HepG2 (cell line): ENCODE data around the gene LITAFD. TPM values are rescaled to one million over a fixed set of nuclear protein-coding genes. Genes with fewer than 3 reads are reported as not detected.

Source experiments
- CENPX ChIP-seq: sonication (generic); formaldehyde crosslinking; IDR thresholded peaks from 2 replicates; pipeline ENCODE4 v1.9.0; 2021; ENCODE audit warnings: mild to moderate bottlenecking, missing genetic modification reagents, moderate library complexity
- ELF3 ChIP-seq: IDR thresholded peaks from 2 replicates; pipeline ENCODE4 v1.6.1; 2016; ENCODE audit warnings: missing genetic modification reagents, missing compliant biosample characterization
- MAFG ChIP-seq: sonication (generic); formaldehyde crosslinking; IDR thresholded peaks from 2 replicates; pipeline ENCODE4 v1.5.1; 2020; ENCODE audit warnings: mild to moderate bottlenecking, missing genetic modification reagents
- MBD4 ChIP-seq: IDR thresholded peaks from 2 replicates; pipeline ENCODE4 v1.6.1; 2012; ENCODE audit warnings: low read length, inconsistent platforms, borderline replicate concordance
- MIER2 ChIP-seq: IDR thresholded peaks from 2 replicates; pipeline ENCODE4 v1.6.1; 2016; ENCODE audit warnings: missing biosample characterization, missing genetic modification reagents
- NFIC ChIP-seq: IDR thresholded peaks from 2 replicates; pipeline ENCODE4 v1.6.1; 2012; ENCODE audit warnings: mild to moderate bottlenecking, low read length, inconsistent platforms
- PHF5A ChIP-seq: IDR thresholded peaks from one replicate; pipeline ENCODE4 v1.6.1; 2018; ENCODE audit warnings: low read depth, missing genetic modification reagents; ENCODE audit not compliant: unreplicated experiment
- SIX1 ChIP-seq: sonication (generic); formaldehyde crosslinking; IDR thresholded peaks from 2 replicates; pipeline ENCODE4 v1.4.0; 2020; ENCODE audit warnings: missing genetic modification reagents, borderline replicate concordance
- ZNF10 ChIP-seq: sonication (generic); formaldehyde crosslinking; IDR thresholded peaks from 2 replicates; pipeline ENCODE4 v1.4.0; 2020; ENCODE audit warnings: mild to moderate bottlenecking, low read depth, missing genetic modification reagents, borderline replicate concordance
- ZNF24 ChIP-seq: fragments of 450-650 bp; IDR thresholded peaks from 2 replicates; pipeline ENCODE4 v1.6.1; 2017; ENCODE audit warnings: antibody characterized with exemption, mild to moderate bottlenecking
- ZNF253 ChIP-seq: sonication (generic); formaldehyde crosslinking; IDR thresholded peaks from 2 replicates; pipeline ENCODE4 v1.8.0; 2022; ENCODE audit warnings: mild to moderate bottlenecking, missing genetic modification reagents, borderline replicate concordance
- ZNF274 ChIP-seq: sonication (generic); formaldehyde crosslinking; IDR thresholded peaks from 2 replicates; pipeline ENCODE4 v1.5.1; 2020; ENCODE audit warnings: mild to moderate bottlenecking, missing genetic modification reagents
- ZNF383 ChIP-seq: sonication (generic); formaldehyde crosslinking; IDR thresholded peaks from 2 replicates; pipeline ENCODE4 v1.4.0; 2020; ENCODE audit warnings: missing genetic modification reagents, mild to moderate bottlenecking, borderline replicate concordance
- ZNF550 ChIP-seq: sonication (generic); formaldehyde crosslinking; IDR thresholded peaks from 2 replicates; pipeline ENCODE4 v1.4.0; 2020; ENCODE audit warnings: mild to moderate bottlenecking, missing genetic modification reagents, borderline replicate concordance
- ZNF644 ChIP-seq: IDR thresholded peaks from 2 replicates; pipeline ENCODE4 v1.6.1; 2016; ENCODE audit warnings: low read depth
- ZNF670 ChIP-seq: sonication (generic); formaldehyde crosslinking; IDR thresholded peaks from 2 replicates; pipeline ENCODE4 v1.8.0; 2022; ENCODE audit warnings: mild to moderate bottlenecking, missing genetic modification reagents, borderline replicate concordance
- ZNF672 ChIP-seq: sonication (generic); formaldehyde crosslinking; IDR thresholded peaks from 2 replicates; pipeline ENCODE4 v1.8.1; 2022; ENCODE audit warnings: missing genetic modification reagents
- ZNF772 ChIP-seq: sonication (generic); formaldehyde crosslinking; IDR thresholded peaks from 2 replicates; pipeline ENCODE4 v1.5.0; 2020; ENCODE audit warnings: mild to moderate bottlenecking, missing genetic modification reagents
- ZNF782 ChIP-seq: sonication (generic); formaldehyde crosslinking; IDR thresholded peaks from 2 replicates; pipeline ENCODE4 v1.4.0; 2020; ENCODE audit warnings: missing genetic modification reagents, mild to moderate bottlenecking, borderline replicate concordance
- polyA plus RNA-seq, 8 experiments: library from polyadenylated mRNA; depleted of rRNA in 3 of 8; stranded (reverse) in 7 of 8; unstranded in 1 of 8; fragments of >200 nt; fragmentation: Illumina TruSeq in 4 of 8; extraction: Trizol in 4 of 8; gene quantifications; 2 replicates each; pipeline versions ENCODE4 v1.2.1 to v1.2.3, GENCODE V29; 2011 to 2016; ENCODE audit warnings: low read depth in 4 of 8, missing spikeins in 1 of 8, mixed read lengths in 1 of 8; ENCODE audit not compliant: insufficient read depth in 1 of 8
- total RNA-seq, 5 experiments: library from RNA; depleted of rRNA; stranded (reverse); fragments of >200 nt; fragmentation: Illumina TruSeq; extraction: Trizol; gene quantifications; 2 replicates each; pipeline ENCODE4 v1.2.3, GENCODE V29; 2016; ENCODE audit warnings: low read depth in 1 of 5
- TF ChIP-seq, protein P1 (sequence below): IDR thresholded peaks from 2 replicates; pipeline ENCODE4 v1.6.1; 2016; ENCODE audit warnings: mild to moderate bottlenecking, missing biosample characterization, missing genetic modification reagents
- TF ChIP-seq, protein P2 (sequence below): sonication (generic); formaldehyde crosslinking; IDR thresholded peaks from 2 replicates; pipeline ENCODE4 v1.4.0; 2020; ENCODE audit warnings: missing genetic modification reagents
- TF ChIP-seq, protein P3 (sequence below): sonication (generic); formaldehyde crosslinking; conservative IDR thresholded peaks from 2 replicates; pipeline ENCODE4 v1.4.0; 2020; ENCODE audit warnings: missing genetic modification reagents
- TF ChIP-seq, protein P4 (sequence below): sonication (generic); formaldehyde crosslinking; IDR thresholded peaks from 2 replicates; pipeline ENCODE4 v1.8.0; 2022; ENCODE audit warnings: mild to moderate bottlenecking, missing genetic modification reagents

The LITAFD gene
- total and polyA plus RNA-seq, 2 of the 13 experiments (the other 11 are each of a cell fraction or from before 2014, with no cell fraction given) = not detected

DNA sequence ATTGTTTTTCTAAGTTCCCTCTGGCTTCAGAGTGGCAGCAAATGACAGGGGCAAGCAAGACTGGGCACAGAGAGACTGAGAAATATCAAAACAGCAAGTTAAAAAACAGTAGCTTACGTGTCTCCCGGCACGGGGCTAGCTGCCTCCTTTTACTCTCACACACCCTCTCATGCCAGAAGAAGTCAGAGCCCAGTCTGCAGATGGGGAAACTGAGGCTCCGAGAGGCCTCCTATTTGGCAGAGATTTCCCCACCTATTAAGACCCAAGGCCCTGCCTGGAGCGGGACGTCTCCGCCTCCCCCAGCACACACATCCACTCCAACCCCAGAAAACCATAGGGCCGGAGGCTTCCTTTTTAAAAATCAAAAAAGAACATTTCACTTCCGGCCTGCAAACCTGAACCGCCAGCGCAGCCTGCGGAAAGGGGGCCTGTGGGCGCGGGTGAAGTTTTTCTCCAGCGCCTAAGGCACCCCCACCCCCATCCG, 14.2 kb upstream of the LITAFD start (continued):
- TF ChIP-seq ZNF772 (CRISPR knock-in tag) = no peak
- TF ChIP-seq ZNF383 = no peak
- no peak for TF ChIP-seq ZNF274 (CRISPR knock-in tag)
- TF ChIP-seq ZNF550 (CRISPR knock-in tag) = no peak
- TF ChIP-seq, protein P1, sequence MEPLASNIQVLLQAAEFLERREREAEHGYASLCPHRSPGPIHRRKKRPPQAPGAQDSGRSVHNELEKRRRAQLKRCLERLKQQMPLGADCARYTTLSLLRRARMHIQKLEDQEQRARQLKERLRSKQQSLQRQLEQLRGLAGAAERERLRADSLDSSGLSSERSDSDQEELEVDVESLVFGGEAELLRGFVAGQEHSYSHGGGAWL (CRISPR knock-in tag) = no peak; the same call in 1 of the 2 replicates
- TF ChIP-seq, protein P2, sequence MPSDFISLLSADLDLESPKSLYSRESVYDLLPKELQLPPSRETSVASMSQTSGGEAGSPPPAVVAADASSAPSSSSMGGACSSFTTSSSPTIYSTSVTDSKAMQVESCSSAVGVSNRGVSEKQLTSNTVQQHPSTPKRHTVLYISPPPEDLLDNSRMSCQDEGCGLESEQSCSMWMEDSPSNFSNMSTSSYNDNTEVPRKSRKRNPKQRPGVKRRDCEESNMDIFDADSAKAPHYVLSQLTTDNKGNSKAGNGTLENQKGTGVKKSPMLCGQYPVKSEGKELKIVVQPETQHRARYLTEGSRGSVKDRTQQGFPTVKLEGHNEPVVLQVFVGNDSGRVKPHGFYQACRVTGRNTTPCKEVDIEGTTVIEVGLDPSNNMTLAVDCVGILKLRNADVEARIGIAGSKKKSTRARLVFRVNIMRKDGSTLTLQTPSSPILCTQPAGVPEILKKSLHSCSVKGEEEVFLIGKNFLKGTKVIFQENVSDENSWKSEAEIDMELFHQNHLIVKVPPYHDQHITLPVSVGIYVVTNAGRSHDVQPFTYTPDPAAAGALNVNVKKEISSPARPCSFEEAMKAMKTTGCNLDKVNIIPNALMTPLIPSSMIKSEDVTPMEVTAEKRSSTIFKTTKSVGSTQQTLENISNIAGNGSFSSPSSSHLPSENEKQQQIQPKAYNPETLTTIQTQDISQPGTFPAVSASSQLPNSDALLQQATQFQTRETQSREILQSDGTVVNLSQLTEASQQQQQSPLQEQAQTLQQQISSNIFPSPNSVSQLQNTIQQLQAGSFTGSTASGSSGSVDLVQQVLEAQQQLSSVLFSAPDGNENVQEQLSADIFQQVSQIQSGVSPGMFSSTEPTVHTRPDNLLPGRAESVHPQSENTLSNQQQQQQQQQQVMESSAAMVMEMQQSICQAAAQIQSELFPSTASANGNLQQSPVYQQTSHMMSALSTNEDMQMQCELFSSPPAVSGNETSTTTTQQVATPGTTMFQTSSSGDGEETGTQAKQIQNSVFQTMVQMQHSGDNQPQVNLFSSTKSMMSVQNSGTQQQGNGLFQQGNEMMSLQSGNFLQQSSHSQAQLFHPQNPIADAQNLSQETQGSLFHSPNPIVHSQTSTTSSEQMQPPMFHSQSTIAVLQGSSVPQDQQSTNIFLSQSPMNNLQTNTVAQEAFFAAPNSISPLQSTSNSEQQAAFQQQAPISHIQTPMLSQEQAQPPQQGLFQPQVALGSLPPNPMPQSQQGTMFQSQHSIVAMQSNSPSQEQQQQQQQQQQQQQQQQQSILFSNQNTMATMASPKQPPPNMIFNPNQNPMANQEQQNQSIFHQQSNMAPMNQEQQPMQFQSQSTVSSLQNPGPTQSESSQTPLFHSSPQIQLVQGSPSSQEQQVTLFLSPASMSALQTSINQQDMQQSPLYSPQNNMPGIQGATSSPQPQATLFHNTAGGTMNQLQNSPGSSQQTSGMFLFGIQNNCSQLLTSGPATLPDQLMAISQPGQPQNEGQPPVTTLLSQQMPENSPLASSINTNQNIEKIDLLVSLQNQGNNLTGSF (CRISPR knock-in tag) = no peak; the same call in 1 of the 2 replicates
- no peak for TF ChIP-seq ZNF782
- no peak for TF ChIP-seq ZNF24
- no peak for TF ChIP-seq CENPX
- no peak for TF ChIP-seq ZNF253
- no peak for TF ChIP-seq PHF5A (CRISPR knock-in tag)
- no peak for TF ChIP-seq MIER2 (CRISPR knock-in tag)
- TF ChIP-seq, protein P3, sequence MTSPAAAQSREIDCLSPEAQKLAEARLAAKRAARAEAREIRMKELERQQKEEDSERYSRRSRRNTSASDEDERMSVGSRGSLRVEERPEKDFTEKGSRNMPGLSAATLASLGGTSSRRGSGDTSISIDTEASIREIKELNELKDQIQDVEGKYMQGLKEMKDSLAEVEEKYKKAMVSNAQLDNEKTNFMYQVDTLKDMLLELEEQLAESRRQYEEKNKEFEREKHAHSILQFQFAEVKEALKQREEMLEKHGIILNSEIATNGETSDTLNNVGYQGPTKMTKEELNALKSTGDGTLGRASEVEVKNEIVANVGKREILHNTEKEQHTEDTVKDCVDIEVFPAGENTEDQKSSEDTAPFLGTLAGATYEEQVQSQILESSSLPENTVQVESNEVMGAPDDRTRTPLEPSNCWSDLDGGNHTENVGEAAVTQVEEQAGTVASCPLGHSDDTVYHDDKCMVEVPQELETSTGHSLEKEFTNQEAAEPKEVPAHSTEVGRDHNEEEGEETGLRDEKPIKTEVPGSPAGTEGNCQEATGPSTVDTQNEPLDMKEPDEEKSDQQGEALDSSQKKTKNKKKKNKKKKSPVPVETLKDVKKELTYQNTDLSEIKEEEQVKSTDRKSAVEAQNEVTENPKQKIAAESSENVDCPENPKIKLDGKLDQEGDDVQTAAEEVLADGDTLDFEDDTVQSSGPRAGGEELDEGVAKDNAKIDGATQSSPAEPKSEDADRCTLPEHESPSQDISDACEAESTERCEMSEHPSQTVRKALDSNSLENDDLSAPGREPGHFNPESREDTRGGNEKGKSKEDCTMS (CRISPR knock-in tag) = no peak
- TF ChIP-seq, protein P4, sequence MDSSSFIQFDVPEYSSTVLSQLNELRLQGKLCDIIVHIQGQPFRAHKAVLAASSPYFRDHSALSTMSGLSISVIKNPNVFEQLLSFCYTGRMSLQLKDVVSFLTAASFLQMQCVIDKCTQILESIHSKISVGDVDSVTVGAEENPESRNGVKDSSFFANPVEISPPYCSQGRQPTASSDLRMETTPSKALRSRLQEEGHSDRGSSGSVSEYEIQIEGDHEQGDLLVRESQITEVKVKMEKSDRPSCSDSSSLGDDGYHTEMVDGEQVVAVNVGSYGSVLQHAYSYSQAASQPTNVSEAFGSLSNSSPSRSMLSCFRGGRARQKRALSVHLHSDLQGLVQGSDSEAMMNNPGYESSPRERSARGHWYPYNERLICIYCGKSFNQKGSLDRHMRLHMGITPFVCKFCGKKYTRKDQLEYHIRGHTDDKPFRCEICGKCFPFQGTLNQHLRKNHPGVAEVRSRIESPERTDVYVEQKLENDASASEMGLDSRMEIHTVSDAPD (CRISPR knock-in tag) = no peak
- TF ChIP-seq ZNF644 (CRISPR knock-in tag) = no peak
- TF ChIP-seq ZNF10 (CRISPR knock-in tag) = no peak
- TF ChIP-seq MAFG (CRISPR knock-in tag) = no peak
- no peak for TF ChIP-seq MBD4
- no peak for TF ChIP-seq NFIC
- no peak for TF ChIP-seq SIX1
- no peak for TF ChIP-seq ZNF672 (CRISPR knock-in tag)
- no peak for TF ChIP-seq ZNF670 (CRISPR knock-in tag)
- no peak for TF ChIP-seq ELF3 (CRISPR knock-in tag)
